ENCODE data around the gene CAMTA1.

Gene CAMTA1

DNA sequence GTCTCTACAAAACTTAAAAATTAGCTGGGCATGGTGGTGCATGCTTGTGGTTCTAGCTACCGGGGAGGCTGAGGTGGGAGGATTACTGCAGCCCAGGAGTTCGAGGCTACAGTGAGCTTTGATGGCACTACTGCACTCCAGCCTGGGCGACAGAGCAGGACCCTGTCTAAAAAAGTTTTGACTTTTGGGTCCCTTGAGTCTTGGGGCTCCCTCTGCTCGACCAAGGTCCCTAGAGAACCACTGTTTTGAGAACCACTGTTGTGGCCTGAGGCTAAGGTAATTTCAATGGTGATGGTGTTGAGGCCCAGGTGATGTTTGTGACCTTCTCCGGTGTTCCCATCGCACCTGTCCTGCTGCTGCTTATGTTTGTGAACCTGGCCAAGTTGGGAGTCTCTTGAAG is 3.1 kb upstream of the CAMTA1 start:
- FAIRE-seq (no peak), DNase-seq (ENCODE audit: insufficient read length, low spot score) (no peak)
- TF ChIP-seq, protein P1, sequence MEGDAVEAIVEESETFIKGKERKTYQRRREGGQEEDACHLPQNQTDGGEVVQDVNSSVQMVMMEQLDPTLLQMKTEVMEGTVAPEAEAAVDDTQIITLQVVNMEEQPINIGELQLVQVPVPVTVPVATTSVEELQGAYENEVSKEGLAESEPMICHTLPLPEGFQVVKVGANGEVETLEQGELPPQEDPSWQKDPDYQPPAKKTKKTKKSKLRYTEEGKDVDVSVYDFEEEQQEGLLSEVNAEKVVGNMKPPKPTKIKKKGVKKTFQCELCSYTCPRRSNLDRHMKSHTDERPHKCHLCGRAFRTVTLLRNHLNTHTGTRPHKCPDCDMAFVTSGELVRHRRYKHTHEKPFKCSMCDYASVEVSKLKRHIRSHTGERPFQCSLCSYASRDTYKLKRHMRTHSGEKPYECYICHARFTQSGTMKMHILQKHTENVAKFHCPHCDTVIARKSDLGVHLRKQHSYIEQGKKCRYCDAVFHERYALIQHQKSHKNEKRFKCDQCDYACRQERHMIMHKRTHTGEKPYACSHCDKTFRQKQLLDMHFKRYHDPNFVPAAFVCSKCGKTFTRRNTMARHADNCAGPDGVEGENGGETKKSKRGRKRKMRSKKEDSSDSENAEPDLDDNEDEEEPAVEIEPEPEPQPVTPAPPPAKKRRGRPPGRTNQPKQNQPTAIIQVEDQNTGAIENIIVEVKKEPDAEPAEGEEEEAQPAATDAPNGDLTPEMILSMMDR (IDR thresholded peaks at IDR 0.05; ENCODE audit: insufficient read depth, missing control alignments): no peak

DNA sequence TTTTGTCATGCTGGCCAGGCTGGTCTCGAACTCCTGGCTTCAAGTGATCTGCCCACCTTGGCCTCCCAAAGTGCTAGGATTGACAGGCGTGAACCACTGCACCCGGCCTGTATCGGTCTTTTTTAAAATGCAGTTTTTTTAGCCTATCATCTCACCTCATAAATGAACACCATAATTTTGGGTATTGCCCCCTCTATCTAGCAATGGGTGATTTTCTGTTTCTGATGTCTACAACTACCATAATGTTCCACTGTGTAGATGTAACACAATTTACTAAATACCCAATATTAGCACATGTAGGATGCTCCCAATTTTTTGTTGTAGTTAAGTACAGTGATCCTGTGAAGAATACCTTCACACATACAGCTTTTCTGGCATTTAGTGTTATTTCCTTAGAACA is 2.0 kb upstream of the CAMTA1 start:
- TF ChIP-seq, protein P1 (IDR thresholded peaks at IDR 0.05; ENCODE audit: insufficient read depth, missing control alignments): no peak
- FAIRE-seq (no peak), DNase-seq (ENCODE audit: insufficient read length, low spot score) (no peak)

DNA sequence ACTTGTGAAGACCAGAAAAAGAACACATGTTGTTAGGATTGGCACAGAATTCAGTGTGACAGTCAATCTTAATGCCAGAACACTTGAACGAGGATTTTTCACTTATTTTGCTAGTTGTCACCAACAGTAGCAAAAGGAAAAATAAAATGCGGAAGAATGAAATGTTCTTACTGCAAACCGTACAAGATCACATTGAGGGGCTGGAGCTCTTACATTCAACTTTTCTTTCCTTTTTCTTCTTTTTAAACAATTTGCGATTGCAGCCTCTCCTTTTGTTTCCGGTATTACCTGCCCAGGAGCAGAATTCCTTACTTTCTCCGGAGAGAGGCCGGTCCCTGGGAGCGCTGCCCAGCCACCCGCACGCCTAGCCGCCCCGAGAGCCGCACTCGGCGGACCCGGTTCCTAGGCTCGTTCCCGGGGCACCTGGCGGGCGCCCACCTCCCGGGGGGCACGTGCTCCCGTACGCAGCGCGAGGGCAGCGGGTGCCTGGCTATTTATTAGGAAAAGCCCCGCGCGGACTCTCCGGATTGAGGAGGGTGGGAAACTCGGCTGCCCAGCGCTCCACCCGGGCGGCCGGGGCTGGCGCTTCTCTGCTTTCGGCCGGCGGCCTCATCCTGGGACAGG is 1.2 kb upstream of the CAMTA1 start:
- no peak for DNase-seq (ENCODE audit: insufficient read length, low spot score)
- TF ChIP-seq, protein P1 (IDR thresholded peaks at IDR 0.05; ENCODE audit: insufficient read depth, missing control alignments): no peak
- FAIRE-seq: no peak

- TF ChIP-seq, protein P1 (IDR thresholded peaks at IDR 0.05; ENCODE audit: insufficient read depth, missing control alignments): no peak
- FAIRE-seq: no peak
- DNase-seq (ENCODE audit: insufficient read length, low spot score): peak; percentile 47
These were observed 515 bp upstream of the CAMTA1 start for GRCh38 chr1:6784560-6785317.

GRCh38 chr1:6785728-6786505 is 663 bp downstream of the CAMTA1 start:
- TF ChIP-seq, protein P1 (IDR thresholded peaks at IDR 0.05; ENCODE audit: insufficient read depth, missing control alignments): no peak
- no peak for DNase-seq (ENCODE audit: insufficient read length, low spot score)
- no peak for FAIRE-seq

DNA sequence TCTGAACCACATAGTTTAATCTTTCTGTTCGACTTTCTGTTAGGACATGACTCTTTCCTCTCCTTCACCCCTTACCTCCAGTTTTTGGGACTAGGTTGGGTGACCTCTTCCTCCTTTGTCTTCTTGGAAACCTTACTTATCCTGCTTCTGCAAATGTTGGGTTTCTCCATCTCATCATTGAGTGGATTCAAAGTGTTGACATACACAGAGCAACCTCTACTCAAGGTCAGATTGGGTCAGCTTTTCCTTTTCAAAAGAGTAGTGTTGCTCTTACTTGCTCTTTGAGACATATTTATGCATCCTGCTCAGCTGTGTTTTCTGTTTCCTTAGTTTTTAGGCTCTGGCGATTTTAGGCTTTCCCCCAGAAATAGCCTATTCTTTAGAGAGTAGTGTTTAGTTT is 3.7 kb downstream of the CAMTA1 start:
- FAIRE-seq (no peak), DNase-seq (ENCODE audit: insufficient read length, low spot score) (no peak)
- TF ChIP-seq, protein P1 (IDR thresholded peaks at IDR 0.05; ENCODE audit: insufficient read depth, missing control alignments): no peak
